ENCODE results near the gene PGAM1.

PGAM1 gene

DNA sequence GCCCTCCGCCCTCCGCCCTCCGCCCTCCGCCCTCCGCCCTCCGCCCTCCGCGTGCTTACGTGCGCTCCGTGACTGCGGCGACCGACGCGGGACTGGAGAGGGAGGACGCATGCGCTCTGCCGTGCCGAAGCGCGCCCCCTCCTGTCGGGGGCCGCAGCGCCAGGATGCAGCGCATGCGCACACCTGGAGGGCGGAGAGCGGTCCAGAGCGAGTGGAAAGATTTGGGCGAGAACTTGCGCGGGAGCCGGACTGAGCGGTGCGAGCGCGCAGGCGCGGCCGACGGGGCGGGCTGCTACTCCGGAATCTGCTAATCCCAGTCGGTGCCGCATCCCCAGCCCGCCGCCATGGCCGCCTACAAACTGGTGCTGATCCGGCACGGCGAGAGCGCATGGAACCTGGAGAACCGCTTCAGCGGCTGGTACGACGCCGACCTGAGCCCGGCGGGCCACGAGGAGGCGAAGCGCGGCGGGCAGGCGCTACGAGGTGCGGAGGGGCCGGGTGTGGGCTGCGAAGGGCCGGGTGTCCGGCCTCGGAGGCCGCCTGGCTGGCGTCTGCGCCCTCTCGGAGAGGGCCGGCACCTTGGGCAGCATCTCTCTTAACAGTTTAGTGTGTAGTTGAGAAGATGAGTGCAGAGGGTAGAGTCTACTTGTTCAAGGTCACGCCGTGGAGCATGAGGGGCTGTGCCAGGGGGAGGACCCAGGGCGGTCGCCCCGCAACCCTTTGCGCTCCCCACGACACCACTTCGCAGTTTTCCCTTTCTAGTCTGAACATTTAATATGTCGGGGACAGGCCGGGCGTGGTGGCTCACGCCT is at the start of gene PGAM1:
TSS of gene PGAM1 (plus strand) at position 228 of the 812 bp plus-strand sequence. CDS start at position 345, 117 bp downstream.
- Mint-ChIP-seq H3K9me3 (no peaks in the 10 kb centered on the region), H3K36me3 (ENCODE audit: low read depth) (peaks cover 32% of the 10 kb centered on the region), H3K4me3 (peak within 1 kb of the TSS; percentile 90), H3K4me1 (ENCODE audit: low read depth) (peaks cover 34% of the 10 kb centered on the region), H3K27ac (peak within 1 kb of the TSS; percentile 96), H3K27me3 (ENCODE audit: low read depth) (peaks cover 3% of the 10 kb centered on the region)

DNA sequence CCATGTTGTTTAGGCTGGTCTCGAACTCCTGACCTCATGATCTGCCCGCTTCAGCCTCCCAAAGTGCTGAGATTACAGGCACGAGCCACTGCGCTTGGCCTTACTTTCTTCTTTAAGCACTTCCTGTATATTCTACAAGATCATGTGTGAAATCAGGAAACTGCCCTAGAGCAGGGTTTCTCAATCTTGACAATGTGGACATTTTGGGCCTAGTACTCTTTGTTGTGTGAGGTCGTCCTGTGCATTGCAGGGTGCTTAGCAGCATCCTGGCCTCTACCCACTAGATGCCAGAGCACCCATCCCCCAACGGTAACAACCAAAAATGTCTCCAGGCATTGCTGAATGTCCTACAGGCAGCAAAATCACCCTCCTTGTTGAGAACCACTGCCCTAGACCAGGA is 49.6 kb upstream of the PGAM1 start:
- no peaks in the 10 kb centered on the region for H3K9me3 Mint-ChIP-seq
- H3K27ac Mint-ChIP-seq: no peak overlapping the region

DNA sequence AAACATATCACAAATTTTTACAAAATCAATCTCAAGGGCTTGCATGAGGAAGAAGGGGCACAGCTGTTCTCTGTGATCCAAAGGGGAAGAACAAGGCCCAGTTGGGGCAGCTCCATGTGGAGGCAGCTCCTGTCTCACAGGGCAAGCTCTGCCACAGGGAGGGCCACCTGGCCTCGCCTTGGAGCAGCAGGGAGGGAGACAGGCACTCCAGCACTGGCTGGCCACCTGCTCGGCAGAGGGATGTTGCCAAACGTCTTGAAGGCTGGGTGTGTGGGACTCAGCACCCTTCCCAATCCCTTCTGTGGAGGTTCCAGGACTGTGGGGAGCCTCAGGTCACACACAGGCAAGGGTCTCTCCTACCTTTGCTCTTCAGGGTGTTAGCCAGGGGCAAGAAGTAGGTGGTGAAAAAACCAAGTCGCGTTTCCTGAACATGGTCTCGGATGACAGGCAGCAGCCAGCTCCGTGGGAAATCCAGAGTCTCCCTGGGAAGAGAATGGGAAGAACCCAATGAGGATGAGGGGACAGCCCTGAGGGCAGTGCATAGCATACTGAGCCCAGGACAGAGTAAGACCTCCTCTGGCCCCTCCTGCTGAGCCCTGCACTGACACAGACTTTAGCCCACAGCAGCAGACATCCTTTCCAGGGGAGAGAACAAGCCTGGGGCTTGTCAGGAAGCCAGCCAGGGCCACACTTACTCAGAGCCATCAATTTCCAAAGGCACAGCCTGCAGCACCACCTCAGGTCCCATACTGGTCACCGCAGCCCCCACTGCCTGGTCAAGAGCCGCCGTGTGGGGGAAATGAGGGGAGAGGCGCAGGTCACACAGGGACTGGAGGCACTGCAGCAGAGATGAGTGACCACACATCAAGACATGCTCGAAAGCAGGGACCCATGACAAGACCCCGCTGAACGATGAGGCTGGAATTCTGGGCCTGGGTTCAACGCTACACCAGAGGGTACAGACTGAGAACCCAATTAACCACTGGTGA is 46.8 kb upstream of the PGAM1 start:
- Mint-ChIP-seq H3K36me3 (ENCODE audit: low read depth) (no peaks in the 10 kb centered on the region), H3K9me3 (no peaks in the 10 kb centered on the region), H3K4me3 (no peak overlapping the region), H3K27ac (no peak overlapping the region), H3K4me1 (ENCODE audit: low read depth) (no peaks in the 10 kb centered on the region), H3K27me3 (ENCODE audit: low read depth) (no peaks in the 10 kb centered on the region)

More for the DNA sequence above, 49.6 kb upstream of the PGAM1 start:
- Mint-ChIP-seq H3K4me1 (ENCODE audit: low read depth) (no peaks in the 10 kb centered on the region), H3K27me3 (ENCODE audit: low read depth) (no peaks in the 10 kb centered on the region), H3K36me3 (ENCODE audit: low read depth) (peaks cover under 1% of the 10 kb centered on the region), H3K4me3 (no peak overlapping the region)

GRCh38 chr10:97380516-97380915 is 45.5 kb upstream of the PGAM1 start:
- no peaks in the 10 kb centered on the region for H3K36me3 Mint-ChIP-seq (ENCODE audit: low read depth)
- H3K27ac Mint-ChIP-seq: no peak overlapping the region
- H3K9me3 Mint-ChIP-seq: no peaks in the 10 kb centered on the region
- no peaks in the 10 kb centered on the region for H3K4me1 Mint-ChIP-seq (ENCODE audit: low read depth)
- no peaks in the 10 kb centered on the region for H3K27me3 Mint-ChIP-seq (ENCODE audit: low read depth)
- no peak overlapping the region for H3K4me3 Mint-ChIP-seq

DNA sequence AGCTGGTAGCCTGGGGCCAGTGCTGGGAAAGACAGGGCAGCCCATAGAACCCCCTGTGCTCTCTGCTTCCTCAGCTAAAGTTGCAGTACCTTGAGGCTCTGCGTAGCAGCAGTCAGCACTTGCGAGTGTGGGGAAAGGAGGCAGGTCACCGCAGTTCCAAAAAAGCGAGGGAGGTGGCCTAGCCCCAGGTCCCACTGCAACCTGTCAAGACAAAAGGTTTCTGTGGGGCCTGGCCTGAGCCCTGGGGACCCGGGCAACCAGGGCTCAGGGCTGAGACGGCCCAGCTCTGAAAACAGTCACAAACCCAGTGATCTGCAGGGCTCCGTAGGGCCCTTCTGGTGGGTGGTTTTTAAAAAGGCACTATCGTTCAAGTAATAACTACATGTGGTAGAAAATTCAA is 44.4 kb upstream of the PGAM1 start:
- no peaks in the 10 kb centered on the region for H3K9me3 Mint-ChIP-seq
- H3K27ac Mint-ChIP-seq: no peak overlapping the region
- H3K4me1 Mint-ChIP-seq (ENCODE audit: low read depth): no peaks in the 10 kb centered on the region
- H3K36me3 Mint-ChIP-seq (ENCODE audit: low read depth): no peaks in the 10 kb centered on the region
- no peaks in the 10 kb centered on the region for H3K27me3 Mint-ChIP-seq (ENCODE audit: low read depth)
- H3K4me3 Mint-ChIP-seq: no peak overlapping the region

GRCh38 chr10:97383159-97383558 is 42.8 kb upstream of the PGAM1 start:
- no peaks in the 10 kb centered on the region for H3K4me1 Mint-ChIP-seq (ENCODE audit: low read depth)
- H3K36me3 Mint-ChIP-seq (ENCODE audit: low read depth): no peaks in the 10 kb centered on the region
- H3K27ac Mint-ChIP-seq: no peak overlapping the region

DNA sequence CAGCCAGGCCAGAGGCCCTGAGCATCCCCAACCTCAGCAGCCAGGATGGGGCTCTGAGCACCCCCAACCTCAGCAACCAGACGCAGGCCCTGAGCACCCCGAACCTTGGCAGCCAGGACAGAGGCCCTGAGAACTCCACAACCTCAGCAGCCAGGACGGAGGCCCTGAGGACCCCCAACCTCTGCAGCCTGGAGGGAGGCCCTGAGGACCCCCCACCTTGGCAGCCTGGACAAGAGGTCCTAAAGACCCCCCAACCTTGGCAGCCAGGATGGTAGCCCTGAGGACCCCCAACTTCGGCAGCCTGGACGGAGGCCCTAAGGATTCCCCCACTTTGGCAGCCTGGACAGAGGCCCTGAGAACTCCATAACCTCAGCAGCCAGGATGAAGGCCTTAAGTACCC is 41.8 kb upstream of the PGAM1 start:
- Mint-ChIP-seq H3K27me3 (ENCODE audit: low read depth) (no peaks in the 10 kb centered on the region), H3K4me1 (ENCODE audit: low read depth) (no peaks in the 10 kb centered on the region), H3K9me3 (no peaks in the 10 kb centered on the region), H3K4me3 (no peak overlapping the region), H3K27ac (no peak overlapping the region), H3K36me3 (ENCODE audit: low read depth) (peaks cover 5% of the 10 kb centered on the region)

More at GRCh38 chr10:97383159-97383558, 42.8 kb upstream of the PGAM1 start:
- Mint-ChIP-seq H3K4me3 (no peak overlapping the region), H3K9me3 (no peaks in the 10 kb centered on the region), H3K27me3 (ENCODE audit: low read depth) (no peaks in the 10 kb centered on the region)

DNA sequence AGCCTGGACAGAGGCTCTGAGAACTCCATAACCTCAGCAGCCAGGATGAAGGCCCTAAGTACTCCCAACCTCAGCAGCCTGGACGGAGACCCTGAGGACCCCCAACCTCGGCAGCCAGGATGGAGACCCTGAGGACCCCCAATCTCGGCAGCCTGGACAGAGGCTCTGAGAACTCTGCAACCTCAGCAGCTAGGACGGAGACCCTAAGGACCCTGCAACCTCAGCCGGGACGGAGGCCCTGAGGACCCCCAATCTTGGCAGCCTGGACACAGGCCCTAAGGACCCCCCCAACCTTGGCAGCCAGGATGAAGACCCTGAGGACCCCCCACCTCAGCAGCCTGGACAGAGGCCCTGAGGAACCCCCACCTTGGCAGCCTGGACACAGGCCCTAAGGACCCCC is 41.4 kb upstream of the PGAM1 start:
- no peaks in the 10 kb centered on the region for H3K27me3 Mint-ChIP-seq (ENCODE audit: low read depth)
- peaks cover 5% of the 10 kb centered on the region for H3K36me3 Mint-ChIP-seq (ENCODE audit: low read depth)
- no peak overlapping the region for H3K4me3 Mint-ChIP-seq

DNA sequence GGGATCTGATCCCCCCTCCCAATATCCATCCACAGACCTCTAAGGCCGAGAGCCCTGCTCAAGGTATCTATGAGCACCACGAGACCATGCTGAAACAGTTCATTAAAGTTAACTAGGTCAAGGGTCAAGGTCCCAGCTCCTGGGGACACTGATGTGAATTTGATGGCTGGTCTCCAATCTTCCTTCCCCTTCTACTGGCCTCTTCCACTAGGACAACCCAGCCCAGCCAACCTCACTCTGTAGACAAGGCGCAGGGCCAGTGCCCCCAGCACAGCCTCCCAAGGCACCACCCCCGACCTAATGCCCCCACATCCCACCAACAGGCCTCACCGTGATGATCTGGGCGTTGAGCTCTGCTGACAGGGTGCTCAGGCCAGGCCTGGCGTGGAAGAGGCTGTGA is 40.4 kb upstream of the PGAM1 start:
- Mint-ChIP-seq H3K9me3 (no peaks in the 10 kb centered on the region), H3K27ac (no peak overlapping the region), H3K36me3 (ENCODE audit: low read depth) (peaks cover 5% of the 10 kb centered on the region), H3K4me1 (ENCODE audit: low read depth) (no peaks in the 10 kb centered on the region), H3K4me3 (no peak overlapping the region), H3K27me3 (ENCODE audit: low read depth) (no peaks in the 10 kb centered on the region)

More for the DNA sequence above, 41.4 kb upstream of the PGAM1 start:
- Mint-ChIP-seq H3K4me1 (ENCODE audit: low read depth) (no peaks in the 10 kb centered on the region), H3K27ac (no peak overlapping the region), H3K9me3 (no peaks in the 10 kb centered on the region)

DNA sequence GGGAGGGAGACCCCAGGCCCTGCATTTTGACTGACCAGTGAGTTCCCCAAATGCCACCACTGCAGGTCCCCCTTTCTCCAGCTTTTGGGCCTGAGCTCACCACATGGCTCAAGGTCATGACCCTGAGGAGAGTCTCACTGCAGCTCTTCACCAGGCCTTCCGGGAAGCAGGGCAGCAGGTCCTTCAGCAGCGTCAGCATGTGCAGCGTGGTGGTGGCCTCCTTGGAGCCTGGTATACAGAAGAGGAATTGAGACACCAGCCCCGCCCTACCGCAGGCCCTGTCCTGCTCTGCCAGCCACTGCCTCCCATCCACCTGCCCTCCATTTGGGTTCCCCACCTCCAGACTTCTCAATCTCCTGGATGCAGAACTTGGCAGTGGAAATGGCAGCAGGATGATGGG is 37.8 kb upstream of the PGAM1 start:
- Mint-ChIP-seq H3K36me3 (ENCODE audit: low read depth) (peaks cover 9% of the 10 kb centered on the region), H3K4me1 (ENCODE audit: low read depth) (peaks cover 2% of the 10 kb centered on the region), H3K27me3 (ENCODE audit: low read depth) (no peaks in the 10 kb centered on the region), H3K4me3 (no peak overlapping the region), H3K9me3 (no peaks in the 10 kb centered on the region), H3K27ac (no peak overlapping the region)

DNA sequence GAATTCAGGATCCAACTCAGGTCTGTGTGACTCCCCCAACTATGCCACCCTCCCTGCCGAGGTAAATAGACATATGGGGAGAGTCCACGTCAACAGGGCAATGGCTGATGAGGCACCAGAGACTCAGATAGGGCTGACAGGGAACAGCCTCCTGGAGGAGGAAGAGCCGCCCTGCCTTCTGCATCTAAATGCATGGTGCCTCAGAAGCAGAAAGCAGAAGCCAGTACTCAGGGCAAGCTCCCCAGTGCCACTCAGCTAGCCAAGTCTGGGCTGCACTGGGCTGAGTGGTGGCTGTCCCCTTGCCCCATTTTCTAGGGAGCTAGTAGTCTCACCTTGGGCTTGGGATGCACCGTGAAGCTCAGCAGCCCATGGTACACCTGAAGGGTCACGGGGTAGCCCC is 35.9 kb upstream of the PGAM1 start:
- Mint-ChIP-seq H3K4me1 (ENCODE audit: low read depth) (peaks cover 5% of the 10 kb centered on the region), H3K4me3 (no peak overlapping the region), H3K36me3 (ENCODE audit: low read depth) (peaks cover 14% of the 10 kb centered on the region), H3K27me3 (ENCODE audit: low read depth) (no peaks in the 10 kb centered on the region), H3K9me3 (no peaks in the 10 kb centered on the region), H3K27ac (no peak overlapping the region)

GRCh38 chr10:97393034-97393573 is 32.9 kb upstream of the PGAM1 start:
- H3K36me3 Mint-ChIP-seq (ENCODE audit: low read depth): peaks cover 18% of the 10 kb centered on the region
- H3K27me3 Mint-ChIP-seq (ENCODE audit: low read depth): no peaks in the 10 kb centered on the region
- H3K27ac Mint-ChIP-seq: peak overlapping the region; percentile 45
- peaks cover 5% of the 10 kb centered on the region for H3K4me1 Mint-ChIP-seq (ENCODE audit: low read depth)
- no peaks in the 10 kb centered on the region for H3K9me3 Mint-ChIP-seq
- H3K4me3 Mint-ChIP-seq: no peak overlapping the region

- no peaks in the 10 kb centered on the region for H3K27me3 Mint-ChIP-seq (ENCODE audit: low read depth)
- no peak overlapping the region for H3K4me3 Mint-ChIP-seq
- H3K27ac Mint-ChIP-seq: no peak overlapping the region
- H3K36me3 Mint-ChIP-seq (ENCODE audit: low read depth): peaks cover 11% of the 10 kb centered on the region
- H3K4me1 Mint-ChIP-seq (ENCODE audit: low read depth): peaks cover 7% of the 10 kb centered on the region
- no peaks in the 10 kb centered on the region for H3K9me3 Mint-ChIP-seq
Observed at GRCh38 chr10:97396056-97396455, 29.9 kb upstream of the PGAM1 start.

GRCh38 chr10:97399843-97400545 is 26.0 kb upstream of the PGAM1 start:
- H3K27ac Mint-ChIP-seq: peak overlapping the region; percentile 96
- H3K4me3 Mint-ChIP-seq: peak overlapping the region; percentile 93
- H3K27me3 Mint-ChIP-seq (ENCODE audit: low read depth): no peaks in the 10 kb centered on the region
- H3K36me3 Mint-ChIP-seq (ENCODE audit: low read depth): peaks cover 5% of the 10 kb centered on the region
- peaks cover 8% of the 10 kb centered on the region for H3K4me1 Mint-ChIP-seq (ENCODE audit: low read depth)
- H3K9me3 Mint-ChIP-seq: no peaks in the 10 kb centered on the region

All from T-helper 1 cell treated with Interleukin-12 subunit alpha and Interleukin-12 subunit beta and Interleukin-4 antibody, amounts not matched to agents 30 μg/mL and 1 μg/mL, for 36 hours (primary cell).